ENCODE results near the gene RNF144A. TPM values are rescaled to one million over a fixed set of nuclear protein-coding genes. Genes with fewer than 3 reads are reported as not detected.

RNF144A gene
- total and polyA plus RNA-seq, 3 donors from 2014 or later: 8.9 to 12.9 (median 12.6) TPM

GRCh38 chr2:7019191-7019590 lies 102.0 kb downstream of the RNF144A start:
- H3K36me3 ChIP-seq (ENCODE audit: low read depth, missing control alignments): no peaks in the 10 kb centered on the region
- no peaks in the 10 kb centered on the region for H3K27me3 ChIP-seq
- H3K27ac ChIP-seq: no peak overlapping the region
- peaks cover 26% of the 10 kb centered on the region for H3K4me1 ChIP-seq
- intact Hi-C loops (cut with DNase I; ENCODE audit: low total_unique reads): no loop called here
- H3K4me3 ChIP-seq: no peak overlapping the region
- TF ChIP-seq POLR2A (IDR thresholded peaks at IDR 0.05) (no peak), CTCF (IDR thresholded peaks at IDR 0.05) (no peak)
- H3K9me3 ChIP-seq: no peaks in the 10 kb centered on the region
- no peak for DNase-seq
- WGBS, 2 donors: 96 to 97% methylated on average over 16 to 17 of the region's 17 CpGs

- Histone ChIP-seq H3K9me3 (no peaks in the 10 kb centered on the region), H3K4me1 (peaks cover 26% of the 10 kb centered on the region), H3K36me3 (ENCODE audit: low read depth, missing control alignments) (no peaks in the 10 kb centered on the region), H3K27me3 (no peaks in the 10 kb centered on the region), H3K4me3 (no peak overlapping the region), H3K27ac (no peak overlapping the region)
- TF ChIP-seq CTCF (IDR thresholded peaks at IDR 0.05) (no peak), POLR2A (IDR thresholded peaks at IDR 0.05) (no peak)
- WGBS, 2 donors: 90 to 98% methylated on average over 6 of the region's 6 CpGs
- intact Hi-C loops (cut with DNase I; ENCODE audit: low total_unique reads): loop anchor here (10.0 kb wide), 1 partner anchor 105 kb away; the partner anchor contains the start of gene RNF144A
- DNase-seq: no peak
Observed at GRCh38 chr2:7020059-7020458, 102.8 kb downstream of the RNF144A start.

GRCh38 chr2:7020468-7020867 lies 103.3 kb downstream of the RNF144A start:
- no peak for TF ChIP-seq CTCF (IDR thresholded peaks at IDR 0.05)
- TF ChIP-seq POLR2A (IDR thresholded peaks at IDR 0.05): no peak
- 95 to 97% methylated on average over 5 to 8 of the region's 8 CpGs for WGBS, 2 donors
- intact Hi-C loops (cut with DNase I; ENCODE audit: low total_unique reads): loop anchor here (10.0 kb wide), 1 partner anchor 106 kb away; the partner anchor contains the start of gene RNF144A
- Histone ChIP-seq H3K4me1 (peaks cover 24% of the 10 kb centered on the region), H3K4me3 (no peak overlapping the region), H3K27ac (no peak overlapping the region), H3K36me3 (ENCODE audit: low read depth, missing control alignments) (no peaks in the 10 kb centered on the region), H3K27me3 (no peaks in the 10 kb centered on the region), H3K9me3 (no peaks in the 10 kb centered on the region)
- DNase-seq: no peak

GRCh38 chr2:7020939-7021470 lies 103.8 kb downstream of the RNF144A start:
- TF ChIP-seq CTCF (IDR thresholded peaks at IDR 0.05): no peak
- TF ChIP-seq POLR2A (IDR thresholded peaks at IDR 0.05): no peak

More at GRCh38 chr2:7020939-7021470, 103.8 kb downstream of the RNF144A start:
- H3K36me3 ChIP-seq (ENCODE audit: low read depth, missing control alignments): no peaks in the 10 kb centered on the region
- no peak for DNase-seq
- H3K4me1 ChIP-seq: peaks cover 21% of the 10 kb centered on the region
- H3K27me3 ChIP-seq: no peaks in the 10 kb centered on the region
- no peak overlapping the region for H3K4me3 ChIP-seq
- no peaks in the 10 kb centered on the region for H3K9me3 ChIP-seq
- intact Hi-C loops (cut with DNase I; ENCODE audit: low total_unique reads): loop anchor here (10.0 kb wide), 1 partner anchor 106 kb away; the partner anchor contains the start of gene RNF144A
- no peak overlapping the region for H3K27ac ChIP-seq
- WGBS, 2 donors: 74 to 88% methylated on average over 11 of the region's 11 CpGs

Data from testis (tissue), 3 donors.